ENCODE data around the gene GNG2. TPM values are rescaled to one million over a fixed set of nuclear protein-coding genes. Genes with fewer than 3 reads are reported as not detected.
A peak's percentile ranks its signal among the peaks of the same experiment; 100 is the strongest.

Gene GNG2
- total and polyA plus RNA-seq, 7 donors = 1.4 to 8.2 (median 2.1) TPM

- no peaks in the 10 kb centered on the region for H3K36me3 ChIP-seq (ENCODE audit: insufficient read depth in 1 of 2, low read depth in 1 of 2)
- intact Hi-C loops (cut with DNase I) = no loop called here
- TF ChIP-seq, protein P1, sequence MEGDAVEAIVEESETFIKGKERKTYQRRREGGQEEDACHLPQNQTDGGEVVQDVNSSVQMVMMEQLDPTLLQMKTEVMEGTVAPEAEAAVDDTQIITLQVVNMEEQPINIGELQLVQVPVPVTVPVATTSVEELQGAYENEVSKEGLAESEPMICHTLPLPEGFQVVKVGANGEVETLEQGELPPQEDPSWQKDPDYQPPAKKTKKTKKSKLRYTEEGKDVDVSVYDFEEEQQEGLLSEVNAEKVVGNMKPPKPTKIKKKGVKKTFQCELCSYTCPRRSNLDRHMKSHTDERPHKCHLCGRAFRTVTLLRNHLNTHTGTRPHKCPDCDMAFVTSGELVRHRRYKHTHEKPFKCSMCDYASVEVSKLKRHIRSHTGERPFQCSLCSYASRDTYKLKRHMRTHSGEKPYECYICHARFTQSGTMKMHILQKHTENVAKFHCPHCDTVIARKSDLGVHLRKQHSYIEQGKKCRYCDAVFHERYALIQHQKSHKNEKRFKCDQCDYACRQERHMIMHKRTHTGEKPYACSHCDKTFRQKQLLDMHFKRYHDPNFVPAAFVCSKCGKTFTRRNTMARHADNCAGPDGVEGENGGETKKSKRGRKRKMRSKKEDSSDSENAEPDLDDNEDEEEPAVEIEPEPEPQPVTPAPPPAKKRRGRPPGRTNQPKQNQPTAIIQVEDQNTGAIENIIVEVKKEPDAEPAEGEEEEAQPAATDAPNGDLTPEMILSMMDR (IDR thresholded peaks at IDR 0.05) = no peak
- no peaks in the 10 kb centered on the region for H3K27me3 ChIP-seq (ENCODE audit: insufficient read depth in 3 of 3, low read length in 2 of 3)
- no peaks in the 10 kb centered on the region for H3K4me1 ChIP-seq
- H3K27ac ChIP-seq = no peak overlapping the region
- WGBS, 3 donors = 31 to 41% (median 34%) methylated on average over 2 of the region's 2 CpGs
- H3K4me3 ChIP-seq = no peak overlapping the region
- peak in 2 of 4 donors; percentile 27 to 36 for ATAC-seq
- no peaks in the 10 kb centered on the region for H3K9me3 ChIP-seq
- no peak for DNase-seq
These were observed 12.9 kb downstream of the GNG2 start for GRCh38 chr14:51873221-51873893.

GRCh38 chr14:51877810-51878209, 17.4 kb downstream of the GNG2 start:
- WGBS, 3 donors = 86 to 88% (median 87%) methylated on average over 1 of the region's 1 CpG
- no peak for DNase-seq
- no peak for ATAC-seq
- no peaks in the 10 kb centered on the region for H3K4me1 ChIP-seq
- no peaks in the 10 kb centered on the region for H3K36me3 ChIP-seq (ENCODE audit: insufficient read depth in 1 of 2, low read depth in 1 of 2)
- no peaks in the 10 kb centered on the region for H3K9me3 ChIP-seq
- H3K4me3 ChIP-seq = no peak overlapping the region
- TF ChIP-seq, protein P1 (IDR thresholded peaks at IDR 0.05) = no peak
- intact Hi-C loops (cut with DNase I) = no loop called here
- H3K27me3 ChIP-seq (ENCODE audit: insufficient read depth in 3 of 3, low read length in 2 of 3) = no peaks in the 10 kb centered on the region
- no peak overlapping the region for H3K27ac ChIP-seq

- H3K27ac ChIP-seq = no peak overlapping the region
- WGBS, 3 donors = 86 to 95% (median 89%) methylated on average over 1 of the region's 1 CpG
- intact Hi-C loops (cut with DNase I) = no loop called here
These were observed 18.8 kb downstream of the GNG2 start for GRCh38 chr14:51879170-51879569.

DNA sequence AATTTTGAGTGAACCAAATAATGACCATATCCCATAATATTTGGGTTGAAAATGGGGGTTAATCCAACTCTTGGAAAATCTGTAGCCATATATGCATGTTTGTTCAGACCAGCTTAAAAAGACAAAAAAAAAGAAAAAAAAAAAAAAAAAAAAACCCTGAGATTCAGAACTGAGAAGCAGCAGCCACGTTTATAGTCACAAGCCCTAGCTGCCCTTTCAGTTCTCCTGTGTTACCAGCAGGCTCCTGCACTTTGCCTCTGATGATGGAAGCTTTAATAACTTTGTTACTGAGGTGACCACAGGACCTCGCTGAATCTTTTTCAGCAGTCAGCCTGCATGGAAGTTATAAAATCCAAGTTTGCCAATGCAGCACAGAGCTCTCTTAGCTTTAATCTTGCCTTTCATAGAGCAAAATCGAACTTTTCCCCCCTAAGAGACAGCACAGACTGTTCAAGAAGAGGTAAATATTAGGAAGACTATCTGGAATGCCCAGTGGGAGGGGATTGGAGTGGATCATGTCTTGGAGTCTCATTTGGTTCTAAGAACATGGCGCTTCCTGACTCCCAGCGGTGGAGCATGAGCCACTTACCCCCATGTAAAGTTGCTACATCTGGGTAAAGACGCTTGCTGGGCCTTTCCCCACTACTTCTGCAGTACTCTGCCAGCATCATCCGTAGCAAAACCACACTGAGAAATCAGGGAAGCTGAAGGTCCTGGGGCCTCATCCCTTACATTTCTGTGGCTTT, 20.6 kb downstream of the GNG2 start:
- TF ChIP-seq, protein P1 (IDR thresholded peaks at IDR 0.05) = no peak
- DNase-seq (no peak), ATAC-seq (peak in 1 of 4 donors; percentile 27)
- H3K27me3 ChIP-seq (ENCODE audit: insufficient read depth in 3 of 3, low read length in 2 of 3) = no peaks in the 10 kb centered on the region
- WGBS, 3 donors = 65 to 67% (median 66%) methylated on average over 7 of the region's 7 CpGs
- H3K36me3 ChIP-seq (ENCODE audit: insufficient read depth in 1 of 2, low read depth in 1 of 2) = no peaks in the 10 kb centered on the region
- no peaks in the 10 kb centered on the region for H3K4me1 ChIP-seq
- no peak overlapping the region for H3K4me3 ChIP-seq
- no peak overlapping the region for H3K27ac ChIP-seq
- no peaks in the 10 kb centered on the region for H3K9me3 ChIP-seq
- intact Hi-C loops (cut with DNase I) = no loop called here

More at GRCh38 chr14:51879170-51879569, 18.8 kb downstream of the GNG2 start:
- no peaks in the 10 kb centered on the region for H3K4me1 ChIP-seq
- no peak for ATAC-seq
- no peaks in the 10 kb centered on the region for H3K27me3 ChIP-seq (ENCODE audit: insufficient read depth in 3 of 3, low read length in 2 of 3)
- no peaks in the 10 kb centered on the region for H3K9me3 ChIP-seq
- no peak for DNase-seq
- no peak overlapping the region for H3K4me3 ChIP-seq
- H3K36me3 ChIP-seq (ENCODE audit: insufficient read depth in 1 of 2, low read depth in 1 of 2) = no peaks in the 10 kb centered on the region
- TF ChIP-seq, protein P1 (IDR thresholded peaks at IDR 0.05) = no peak

Measured in psoas muscle (tissue), 8 donors.